Measurements from ENCODE around the gene SLF2.

The SLF2 gene

GRCh38 chr10:100912605-100913469 lies at the start of gene SLF2:
TSS of gene SLF2 (plus strand) at chr10:100912963. CDS start at chr10:100913111, 148 bp downstream.
- DNase-seq (ENCODE audit: low spot score) = peak; percentile 99

- no peak for DNase-seq (ENCODE audit: low spot score)
Measured at GRCh38 chr10:100863433-100863832, 49.3 kb upstream of the SLF2 start.

GRCh38 chr10:100864036-100864885 lies 48.5 kb upstream of the SLF2 start:
- DNase-seq (ENCODE audit: low spot score) = no peak

- no peak for DNase-seq (ENCODE audit: low spot score)
Measured at GRCh38 chr10:100864978-100865377, 47.8 kb upstream of the SLF2 start.

GRCh38 chr10:100866010-100866409 lies 46.8 kb upstream of the SLF2 start:
- no peak for DNase-seq (ENCODE audit: low spot score)

GRCh38 chr10:100866575-100867098 lies 46.1 kb upstream of the SLF2 start:
- DNase-seq (ENCODE audit: low spot score) = no peak

- DNase-seq (ENCODE audit: low spot score) = no peak
Measured at GRCh38 chr10:100867261-100867963, 45.4 kb upstream of the SLF2 start.

GRCh38 chr10:100868382-100868781 lies 44.4 kb upstream of the SLF2 start:
- no peak for DNase-seq (ENCODE audit: low spot score)

GRCh38 chr10:100869399-100869798 lies 43.4 kb upstream of the SLF2 start:
- no peak for DNase-seq (ENCODE audit: low spot score)

- peak; percentile 67 for DNase-seq (ENCODE audit: low spot score)
Measured at GRCh38 chr10:100872034-100872791, 40.5 kb upstream of the SLF2 start.

GRCh38 chr10:100873146-100873826 lies 39.5 kb upstream of the SLF2 start:
- DNase-seq (ENCODE audit: low spot score) = no peak

- DNase-seq (ENCODE audit: low spot score) = no peak
Measured at GRCh38 chr10:100873827-100874326, 38.9 kb upstream of the SLF2 start.

- DNase-seq (ENCODE audit: low spot score) = no peak
Measured at GRCh38 chr10:100874702-100875483, 37.9 kb upstream of the SLF2 start.

GRCh38 chr10:100875484-100876166 lies 37.1 kb upstream of the SLF2 start:
- DNase-seq (ENCODE audit: low spot score) = no peak

- DNase-seq (ENCODE audit: low spot score) = no peak
Measured at GRCh38 chr10:100876585-100877460, 35.9 kb upstream of the SLF2 start.

GRCh38 chr10:100877461-100877850 lies 35.3 kb upstream of the SLF2 start:
- DNase-seq (ENCODE audit: low spot score) = no peak

GRCh38 chr10:100878291-100878910 lies 34.4 kb upstream of the SLF2 start:
- DNase-seq (ENCODE audit: low spot score) = peak; percentile 90
